Stimulated activated effector memory CD8-positive, alpha-beta T cell treated with anti-CD3 and anti-CD28 coated beads, Interleukin-12 subunit alpha, Interleukin-12 subunit beta, amount 100 ng/mL, for 72 hours (primary cell): ENCODE results near the gene NR5A1.

Source experiments
- ATAC-seq: fragments of 150-1000 bp; cut with Tn5 transposase; 2 replicates; pipeline ENCODE4 v1.10.0; 2021
- DNase-seq, 2 donors: peaks; one replicate each; pipeline ENCODE4 v3.0.0; 2021 to 2022; ENCODE audit warnings: low spot score in 2 of 2
- H3K27ac Mint-ChIP-seq: one replicate; pipeline ENCODE4 v1.8.0; 2022; ENCODE audit warnings: mild to moderate bottlenecking, mixed read lengths
- H3K36me3 Mint-ChIP-seq: one replicate; pipeline ENCODE4 v1.8.0; 2022; ENCODE audit warnings: mild to moderate bottlenecking, mixed read lengths
- H3K4me1 Mint-ChIP-seq: one replicate; pipeline ENCODE4 v1.8.0; 2022; ENCODE audit warnings: mixed read lengths
- H3K4me3 Mint-ChIP-seq: one replicate; pipeline ENCODE4 v1.8.0; 2022; ENCODE audit warnings: mild to moderate bottlenecking, mixed read lengths
- H3K9me3 Mint-ChIP-seq: one replicate; pipeline ENCODE4 v1.8.0; 2022; ENCODE audit warnings: mixed read lengths

Gene NR5A1

GRCh38 chr9:124438091-124438490 is 69.1 kb downstream of the NR5A1 start:
- ATAC-seq = no peak
- no peaks in the 10 kb centered on the region for H3K4me1 Mint-ChIP-seq

GRCh38 chr9:124437086-124437485 is 70.1 kb downstream of the NR5A1 start:
- DNase-seq = no peak
- H3K27ac Mint-ChIP-seq = no peak overlapping the region
- no peaks in the 10 kb centered on the region for H3K4me1 Mint-ChIP-seq
- ATAC-seq = no peak
- no peak overlapping the region for H3K4me3 Mint-ChIP-seq
- peaks cover 6% of the 10 kb centered on the region for H3K36me3 Mint-ChIP-seq
- no peaks in the 10 kb centered on the region for H3K9me3 Mint-ChIP-seq

More at GRCh38 chr9:124438091-124438490, 69.1 kb downstream of the NR5A1 start:
- DNase-seq = no peak
- Mint-ChIP-seq H3K9me3 (no peaks in the 10 kb centered on the region), H3K36me3 (peaks cover 6% of the 10 kb centered on the region), H3K27ac (no peak overlapping the region), H3K4me3 (no peak overlapping the region)

GRCh38 chr9:124436320-124436719 is 70.9 kb downstream of the NR5A1 start:
- H3K9me3 Mint-ChIP-seq = no peaks in the 10 kb centered on the region
- no peak overlapping the region for H3K27ac Mint-ChIP-seq
- DNase-seq (no peak), ATAC-seq (no peak)
- peaks cover 6% of the 10 kb centered on the region for H3K36me3 Mint-ChIP-seq
- no peaks in the 10 kb centered on the region for H3K4me1 Mint-ChIP-seq
- no peak overlapping the region for H3K4me3 Mint-ChIP-seq
